ENCODE data around the gene GSG1L.

DNA sequence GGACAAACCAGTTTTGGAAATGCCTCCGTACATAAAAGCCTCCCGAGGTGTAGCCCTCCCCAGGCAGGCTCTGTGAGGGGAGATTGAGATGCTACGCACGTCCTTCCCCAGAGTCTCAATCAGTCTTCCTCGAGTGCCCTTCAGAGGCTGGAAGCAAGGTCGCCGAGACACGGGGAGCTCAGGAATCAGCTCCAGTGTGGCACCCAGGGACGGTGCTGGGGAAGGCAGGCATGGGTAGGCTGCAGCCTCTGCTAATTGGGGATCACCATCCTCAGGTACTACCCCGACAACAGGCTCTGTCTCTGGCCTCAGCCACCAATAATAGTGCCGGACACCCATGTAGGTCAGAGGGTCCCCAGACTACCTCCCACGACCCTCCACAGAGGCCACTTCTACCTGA, 28.1 kb upstream of the GSG1L start:
- TF ChIP-seq, protein P1, sequence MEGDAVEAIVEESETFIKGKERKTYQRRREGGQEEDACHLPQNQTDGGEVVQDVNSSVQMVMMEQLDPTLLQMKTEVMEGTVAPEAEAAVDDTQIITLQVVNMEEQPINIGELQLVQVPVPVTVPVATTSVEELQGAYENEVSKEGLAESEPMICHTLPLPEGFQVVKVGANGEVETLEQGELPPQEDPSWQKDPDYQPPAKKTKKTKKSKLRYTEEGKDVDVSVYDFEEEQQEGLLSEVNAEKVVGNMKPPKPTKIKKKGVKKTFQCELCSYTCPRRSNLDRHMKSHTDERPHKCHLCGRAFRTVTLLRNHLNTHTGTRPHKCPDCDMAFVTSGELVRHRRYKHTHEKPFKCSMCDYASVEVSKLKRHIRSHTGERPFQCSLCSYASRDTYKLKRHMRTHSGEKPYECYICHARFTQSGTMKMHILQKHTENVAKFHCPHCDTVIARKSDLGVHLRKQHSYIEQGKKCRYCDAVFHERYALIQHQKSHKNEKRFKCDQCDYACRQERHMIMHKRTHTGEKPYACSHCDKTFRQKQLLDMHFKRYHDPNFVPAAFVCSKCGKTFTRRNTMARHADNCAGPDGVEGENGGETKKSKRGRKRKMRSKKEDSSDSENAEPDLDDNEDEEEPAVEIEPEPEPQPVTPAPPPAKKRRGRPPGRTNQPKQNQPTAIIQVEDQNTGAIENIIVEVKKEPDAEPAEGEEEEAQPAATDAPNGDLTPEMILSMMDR (IDR thresholded peaks at IDR 0.05), result no peak
- TF ChIP-seq POLR2AphosphoS5 (IDR thresholded peaks at IDR 0.05) (no peak), POLR2A (IDR thresholded peaks at IDR 0.05) (no peak)
